Parathyroid adenoma (tissue), 2 donors: ENCODE measurements around the gene PRCC.

Experiments
- H2AFZ ChIP-seq: fragments of 300-600 bp; sonication (generic); one replicate; pipeline ENCODE4 v1.7.0; 2017; ENCODE audit warnings: antibody characterized with exemption, mild to moderate bottlenecking
- H3K27ac ChIP-seq: fragments of 300-600 bp; sonication (generic); one replicate; pipeline ENCODE4 v1.7.0; 2017
- H3K27me3 ChIP-seq: fragments of 300-600 bp; sonication (generic); one replicate; pipeline ENCODE4 v1.7.0; 2017; ENCODE audit warnings: low read length; ENCODE audit not compliant: control insufficient read depth, insufficient read depth
- H3K36me3 ChIP-seq: fragments of 300-600 bp; sonication (generic); one replicate; pipeline ENCODE4 v1.7.0; 2017; ENCODE audit warnings: low read length; ENCODE audit not compliant: control insufficient read depth, insufficient read depth
- H3K4me1 ChIP-seq: fragments of 300-600 bp; sonication (generic); one replicate; pipeline ENCODE4 v1.7.0; 2017; ENCODE audit warnings: control low read depth
- H3K4me2 ChIP-seq: fragments of 300-600 bp; sonication (generic); one replicate; pipeline ENCODE4 v1.7.0; 2017; ENCODE audit warnings: low read length
- H3K4me3 ChIP-seq: fragments of 300-600 bp; sonication (generic); one replicate; pipeline ENCODE4 v1.7.0; 2017; ENCODE audit warnings: low read depth, low read length
- H3K79me2 ChIP-seq: fragments of 300-600 bp; sonication (generic); one replicate; pipeline ENCODE4 v1.7.0; 2017; ENCODE audit warnings: control low read depth
- H3K9ac ChIP-seq: fragments of 300-600 bp; sonication (generic); one replicate; pipeline ENCODE4 v1.7.0; 2017; ENCODE audit warnings: mild to moderate bottlenecking
- H3K9me3 ChIP-seq: fragments of 300-600 bp; sonication (generic); one replicate; pipeline ENCODE4 v1.7.0; 2017; ENCODE audit warnings: low read length; ENCODE audit not compliant: control insufficient read depth
- TF ChIP-seq, protein P1 (sequence below): fragments of 300-600 bp; sonication (generic); IDR thresholded peaks from one replicate; pipeline ENCODE4 v1.7.0; 2017; ENCODE audit warnings: antibody characterized with exemption, mild to moderate bottlenecking
- donor health status: primary hyperparathyroidism.

Gene PRCC

GRCh38 chr1:156846643-156847042 lies 79.3 kb downstream of the PRCC start:
- no peak overlapping the region for H3K4me3 ChIP-seq
- no peak overlapping the region for H3K9ac ChIP-seq
- H3K9me3 ChIP-seq: no peaks in the 10 kb centered on the region
- H3K4me2 ChIP-seq: no peak overlapping the region
- H2AFZ ChIP-seq: no peak overlapping the region
- no peaks in the 10 kb centered on the region for H3K79me2 ChIP-seq
- TF ChIP-seq, protein P1, sequence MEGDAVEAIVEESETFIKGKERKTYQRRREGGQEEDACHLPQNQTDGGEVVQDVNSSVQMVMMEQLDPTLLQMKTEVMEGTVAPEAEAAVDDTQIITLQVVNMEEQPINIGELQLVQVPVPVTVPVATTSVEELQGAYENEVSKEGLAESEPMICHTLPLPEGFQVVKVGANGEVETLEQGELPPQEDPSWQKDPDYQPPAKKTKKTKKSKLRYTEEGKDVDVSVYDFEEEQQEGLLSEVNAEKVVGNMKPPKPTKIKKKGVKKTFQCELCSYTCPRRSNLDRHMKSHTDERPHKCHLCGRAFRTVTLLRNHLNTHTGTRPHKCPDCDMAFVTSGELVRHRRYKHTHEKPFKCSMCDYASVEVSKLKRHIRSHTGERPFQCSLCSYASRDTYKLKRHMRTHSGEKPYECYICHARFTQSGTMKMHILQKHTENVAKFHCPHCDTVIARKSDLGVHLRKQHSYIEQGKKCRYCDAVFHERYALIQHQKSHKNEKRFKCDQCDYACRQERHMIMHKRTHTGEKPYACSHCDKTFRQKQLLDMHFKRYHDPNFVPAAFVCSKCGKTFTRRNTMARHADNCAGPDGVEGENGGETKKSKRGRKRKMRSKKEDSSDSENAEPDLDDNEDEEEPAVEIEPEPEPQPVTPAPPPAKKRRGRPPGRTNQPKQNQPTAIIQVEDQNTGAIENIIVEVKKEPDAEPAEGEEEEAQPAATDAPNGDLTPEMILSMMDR: no peak
- no peaks in the 10 kb centered on the region for H3K27me3 ChIP-seq
- no peaks in the 10 kb centered on the region for H3K36me3 ChIP-seq
- no peak overlapping the region for H3K27ac ChIP-seq
- H3K4me1 ChIP-seq: no peaks in the 10 kb centered on the region

DNA sequence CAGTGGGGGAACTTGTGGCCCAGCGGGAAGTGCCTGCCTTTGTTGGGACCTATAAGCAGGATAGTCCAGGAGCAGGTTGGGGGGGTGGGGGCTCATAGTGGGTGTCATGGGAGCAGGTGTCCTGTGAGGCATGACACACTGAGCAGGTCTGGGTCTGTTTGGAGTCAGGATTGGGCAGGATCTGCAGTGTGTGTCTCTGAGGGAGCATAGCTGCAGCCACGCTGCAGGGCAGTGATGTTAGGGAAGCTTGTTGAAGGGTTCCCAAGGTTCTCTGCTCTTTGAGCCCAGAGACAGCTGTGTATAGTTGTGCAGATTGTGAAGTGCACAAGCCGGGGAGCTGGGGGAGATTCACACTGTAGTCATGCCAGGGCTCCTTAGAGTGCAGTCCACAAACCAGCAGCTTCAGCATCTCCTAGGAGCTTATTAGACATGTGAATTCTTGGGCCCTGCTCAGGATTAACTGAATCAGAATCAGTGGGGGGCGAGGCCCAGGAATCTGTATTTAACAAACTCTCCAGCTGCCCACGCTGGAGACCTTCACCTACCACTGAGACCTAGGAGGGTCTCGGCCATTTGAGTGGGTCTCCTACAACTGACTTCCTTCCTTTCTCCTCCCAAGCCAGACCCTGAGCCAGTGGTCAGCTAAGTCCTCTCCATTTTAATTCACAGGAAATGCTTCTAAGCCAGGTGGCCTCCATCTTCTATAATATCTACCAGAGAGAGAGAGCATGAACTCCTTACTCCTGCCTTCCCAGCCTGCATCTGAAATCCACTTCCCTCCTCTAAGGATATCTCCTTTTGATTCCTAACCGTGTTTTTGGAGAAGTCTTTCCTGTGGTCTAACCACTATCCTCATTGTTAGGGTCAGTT lies 80.5 kb downstream of the PRCC start:
- no peaks in the 10 kb centered on the region for H3K36me3 ChIP-seq

GRCh38 chr1:156848461-156849150 lies 81.3 kb downstream of the PRCC start:
- Histone ChIP-seq H3K4me1 (peaks cover 2% of the 10 kb centered on the region), H3K9me3 (no peaks in the 10 kb centered on the region), H3K79me2 (no peaks in the 10 kb centered on the region), H2AFZ (no peak overlapping the region), H3K4me2 (no peak overlapping the region), H3K4me3 (no peak overlapping the region), H3K9ac (no peak overlapping the region), H3K27me3 (no peaks in the 10 kb centered on the region), H3K36me3 (no peaks in the 10 kb centered on the region), H3K27ac (no peak overlapping the region)
- TF ChIP-seq, protein P1: no peak

More for the DNA sequence above, 80.5 kb downstream of the PRCC start:
- Histone ChIP-seq H3K27ac (no peak overlapping the region), H3K4me1 (peaks cover 2% of the 10 kb centered on the region), H3K27me3 (no peaks in the 10 kb centered on the region), H2AFZ (no peak overlapping the region), H3K4me2 (no peak overlapping the region), H3K79me2 (no peaks in the 10 kb centered on the region), H3K4me3 (no peak overlapping the region), H3K9me3 (no peaks in the 10 kb centered on the region), H3K9ac (no peak overlapping the region)
- TF ChIP-seq, protein P1: no peak

GRCh38 chr1:156849151-156849496 lies 81.8 kb downstream of the PRCC start:
- Histone ChIP-seq H3K4me3 (no peak overlapping the region), H3K9ac (no peak overlapping the region), H3K27me3 (no peaks in the 10 kb centered on the region)

More at GRCh38 chr1:156849151-156849496, 81.8 kb downstream of the PRCC start:
- no peak overlapping the region for H3K4me2 ChIP-seq
- no peaks in the 10 kb centered on the region for H3K79me2 ChIP-seq
- H3K36me3 ChIP-seq: no peaks in the 10 kb centered on the region
- H3K27ac ChIP-seq: no peak overlapping the region
- H3K4me1 ChIP-seq: peaks cover 2% of the 10 kb centered on the region
- H3K9me3 ChIP-seq: no peaks in the 10 kb centered on the region
- TF ChIP-seq, protein P1: no peak
- H2AFZ ChIP-seq: no peak overlapping the region
